Measurements from ENCODE around the gene RTN4.

RTN4 gene

DNA sequence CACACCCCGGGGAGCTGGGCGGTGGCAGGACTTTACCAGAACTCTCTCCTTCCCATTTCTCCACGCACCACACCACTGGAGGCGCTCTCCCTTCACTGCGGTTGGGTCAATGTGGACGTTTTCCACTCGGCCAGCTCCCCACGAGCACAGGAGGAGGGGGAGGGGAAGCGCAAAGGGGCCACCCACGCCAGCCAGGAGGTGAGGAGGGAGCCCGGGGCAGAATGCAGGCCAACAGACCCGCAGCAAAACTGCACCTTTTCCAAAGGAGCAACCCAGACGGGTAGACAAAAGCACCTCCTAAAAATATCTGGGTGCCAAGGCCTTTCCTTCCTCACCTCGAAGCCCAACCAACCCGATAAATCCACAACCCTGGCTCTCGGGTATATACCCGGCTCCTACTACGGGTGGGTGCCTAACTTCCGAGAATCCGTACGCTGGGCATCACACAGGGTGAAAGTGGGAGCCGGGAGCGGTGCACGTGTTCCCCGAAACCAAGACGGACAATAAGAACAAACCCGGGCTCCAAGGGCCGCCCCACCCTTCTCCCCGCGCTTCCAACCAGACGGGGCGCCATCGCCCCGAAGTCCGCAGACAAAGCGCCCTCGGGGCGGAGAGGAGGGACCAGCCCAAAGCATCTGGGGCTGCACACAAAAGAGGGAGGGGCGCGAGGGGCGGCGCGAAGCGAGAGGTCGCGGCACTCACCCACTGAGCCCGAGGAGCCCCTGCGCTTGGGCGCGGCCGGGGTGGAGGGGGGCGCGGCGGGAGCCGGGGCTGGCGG is 1.0 kb downstream of the RTN4 start:
- peak overlapping the region; percentile 100 for H3K4me3 Mint-ChIP-seq
- H3K27me3 Mint-ChIP-seq (ENCODE audit: low read depth, poor library complexity) = no peaks in the 10 kb centered on the region
- TF ChIP-seq, protein P1, sequence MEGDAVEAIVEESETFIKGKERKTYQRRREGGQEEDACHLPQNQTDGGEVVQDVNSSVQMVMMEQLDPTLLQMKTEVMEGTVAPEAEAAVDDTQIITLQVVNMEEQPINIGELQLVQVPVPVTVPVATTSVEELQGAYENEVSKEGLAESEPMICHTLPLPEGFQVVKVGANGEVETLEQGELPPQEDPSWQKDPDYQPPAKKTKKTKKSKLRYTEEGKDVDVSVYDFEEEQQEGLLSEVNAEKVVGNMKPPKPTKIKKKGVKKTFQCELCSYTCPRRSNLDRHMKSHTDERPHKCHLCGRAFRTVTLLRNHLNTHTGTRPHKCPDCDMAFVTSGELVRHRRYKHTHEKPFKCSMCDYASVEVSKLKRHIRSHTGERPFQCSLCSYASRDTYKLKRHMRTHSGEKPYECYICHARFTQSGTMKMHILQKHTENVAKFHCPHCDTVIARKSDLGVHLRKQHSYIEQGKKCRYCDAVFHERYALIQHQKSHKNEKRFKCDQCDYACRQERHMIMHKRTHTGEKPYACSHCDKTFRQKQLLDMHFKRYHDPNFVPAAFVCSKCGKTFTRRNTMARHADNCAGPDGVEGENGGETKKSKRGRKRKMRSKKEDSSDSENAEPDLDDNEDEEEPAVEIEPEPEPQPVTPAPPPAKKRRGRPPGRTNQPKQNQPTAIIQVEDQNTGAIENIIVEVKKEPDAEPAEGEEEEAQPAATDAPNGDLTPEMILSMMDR (IDR thresholded peaks at IDR 0.05) = peak; percentile 31
- peaks cover 6% of the 10 kb centered on the region for H3K36me3 Mint-ChIP-seq (ENCODE audit: low read depth)
- peak overlapping the region; percentile 97 for H3K27ac Mint-ChIP-seq
- no peaks in the 10 kb centered on the region for H3K9me3 Mint-ChIP-seq
- DNase-seq = peak; percentile 75
- H3K4me1 Mint-ChIP-seq = peaks cover 59% of the 10 kb centered on the region

DNA sequence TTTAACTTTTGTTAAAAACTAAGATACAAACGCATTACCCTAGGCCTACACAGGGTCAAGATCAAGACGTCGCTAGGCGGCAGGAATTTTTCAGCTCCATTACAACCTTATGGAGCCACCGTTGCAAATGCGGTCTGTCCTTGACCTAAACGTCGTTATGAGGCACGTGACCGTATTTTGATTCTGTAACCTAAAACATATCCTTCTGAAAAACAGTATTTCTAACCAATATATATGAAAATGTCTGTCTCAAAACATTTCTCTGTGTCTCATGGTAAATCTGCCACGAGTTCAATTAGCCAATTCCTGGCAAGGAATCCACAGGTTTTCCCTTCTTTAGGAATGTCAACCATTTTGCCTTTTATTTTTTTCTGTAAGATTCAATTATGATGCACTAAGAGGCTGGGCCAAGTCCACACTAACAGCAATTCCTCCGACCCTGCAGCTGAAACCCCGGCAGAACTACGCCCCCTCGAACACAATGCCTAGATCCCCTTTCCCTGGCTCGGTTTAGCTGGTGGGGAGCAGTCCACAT is 1.7 kb downstream of the RTN4 start:
- Mint-ChIP-seq H3K27me3 (ENCODE audit: low read depth, poor library complexity) (no peaks in the 10 kb centered on the region), H3K9me3 (no peaks in the 10 kb centered on the region), H3K27ac (peak overlapping the region; percentile 97), H3K4me3 (peak overlapping the region; percentile 100), H3K36me3 (ENCODE audit: low read depth) (peaks cover 6% of the 10 kb centered on the region), H3K4me1 (peaks cover 59% of the 10 kb centered on the region)
- DNase-seq = no peak
- TF ChIP-seq, protein P1 (IDR thresholded peaks at IDR 0.05) = no peak

DNA sequence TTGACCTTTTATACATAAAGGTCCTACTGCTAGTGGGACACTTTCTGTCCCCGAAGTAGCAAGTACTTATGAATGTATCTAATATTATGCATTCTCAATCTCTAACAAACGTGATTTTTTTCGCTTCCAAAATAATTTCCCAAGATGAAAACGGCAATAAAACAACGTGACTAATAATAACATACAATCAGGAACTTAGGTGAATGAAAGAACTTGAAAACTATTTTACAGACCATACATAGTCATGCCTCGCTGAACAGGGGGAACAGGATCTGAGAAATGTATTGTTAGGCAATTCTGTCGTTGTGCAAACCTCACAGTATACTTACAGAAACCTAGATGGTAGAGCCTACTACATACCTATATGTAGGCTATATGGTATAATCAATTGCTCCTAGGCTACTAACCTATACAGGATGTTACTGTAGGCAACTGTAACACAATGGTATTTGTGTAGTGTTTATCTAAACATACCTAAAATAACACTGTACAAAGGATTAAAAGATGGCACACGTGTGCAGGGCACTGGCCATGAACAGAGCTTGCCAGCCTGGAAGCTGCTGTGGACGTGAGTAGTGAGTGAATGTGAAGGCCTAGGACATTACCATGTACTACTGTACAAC is 2.5 kb downstream of the RTN4 start:
- peak overlapping the region; percentile 100 for H3K4me3 Mint-ChIP-seq
- peaks cover 6% of the 10 kb centered on the region for H3K36me3 Mint-ChIP-seq (ENCODE audit: low read depth)
- no peak for DNase-seq
- no peaks in the 10 kb centered on the region for H3K9me3 Mint-ChIP-seq
- H3K4me1 Mint-ChIP-seq = peaks cover 59% of the 10 kb centered on the region
- no peak overlapping the region for H3K27ac Mint-ChIP-seq
- TF ChIP-seq, protein P1 (IDR thresholded peaks at IDR 0.05) = no peak
- no peaks in the 10 kb centered on the region for H3K27me3 Mint-ChIP-seq (ENCODE audit: low read depth, poor library complexity)

DNA sequence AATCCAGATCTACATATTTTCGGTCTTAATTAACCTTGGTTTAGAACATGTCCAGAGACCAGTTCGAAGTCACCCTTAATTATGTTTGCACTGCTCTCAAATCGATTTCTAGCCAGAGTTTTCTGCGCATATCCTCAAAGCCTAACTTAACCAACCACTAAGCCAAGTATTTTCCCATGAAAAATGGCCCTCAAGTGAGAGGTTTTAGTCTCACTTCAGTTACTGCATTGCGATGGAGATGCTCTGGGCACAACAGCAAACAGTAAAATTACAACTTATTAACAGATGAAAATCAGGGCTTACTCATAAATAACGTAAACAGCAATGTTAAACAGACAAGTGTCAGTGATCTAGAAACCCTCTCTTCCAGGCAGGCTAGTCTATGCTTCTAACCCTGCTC is 4.5 kb downstream of the RTN4 start:
- TF ChIP-seq, protein P1 (IDR thresholded peaks at IDR 0.05) = no peak
- no peak overlapping the region for H3K4me3 Mint-ChIP-seq
- peaks cover 40% of the 10 kb centered on the region for H3K4me1 Mint-ChIP-seq
- no peak for DNase-seq
- peaks cover 6% of the 10 kb centered on the region for H3K36me3 Mint-ChIP-seq (ENCODE audit: low read depth)
- H3K27me3 Mint-ChIP-seq (ENCODE audit: low read depth, poor library complexity) = no peaks in the 10 kb centered on the region
- H3K9me3 Mint-ChIP-seq = no peaks in the 10 kb centered on the region
- no peak overlapping the region for H3K27ac Mint-ChIP-seq

DNA sequence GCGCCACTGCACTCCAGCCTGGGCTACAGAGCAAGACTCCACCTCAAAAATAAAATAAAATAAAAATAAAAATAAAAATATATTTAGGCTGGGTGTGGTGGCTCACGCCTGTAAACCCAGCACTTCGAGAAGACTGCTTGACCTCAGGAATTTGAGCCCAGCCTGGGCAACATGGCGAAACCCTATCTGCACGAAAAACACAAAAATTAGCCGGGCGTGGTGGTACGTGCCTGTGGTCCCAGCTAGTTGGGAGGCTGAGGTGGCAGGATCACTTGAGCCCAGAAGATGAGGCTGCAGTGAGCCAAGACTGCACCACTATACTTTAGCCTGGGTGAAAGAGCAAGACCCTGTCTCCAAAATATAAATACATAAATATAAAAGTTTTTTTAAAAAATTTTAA is 6.4 kb downstream of the RTN4 start:
- DNase-seq = no peak
- TF ChIP-seq, protein P1 (IDR thresholded peaks at IDR 0.05) = no peak
- H3K36me3 Mint-ChIP-seq (ENCODE audit: low read depth) = peaks cover 18% of the 10 kb centered on the region
- no peak overlapping the region for H3K4me3 Mint-ChIP-seq
- no peaks in the 10 kb centered on the region for H3K27me3 Mint-ChIP-seq (ENCODE audit: low read depth, poor library complexity)
- H3K27ac Mint-ChIP-seq = no peak overlapping the region
- peaks cover 11% of the 10 kb centered on the region for H3K9me3 Mint-ChIP-seq
- H3K4me1 Mint-ChIP-seq = peaks cover 37% of the 10 kb centered on the region
